KBM-7 (cell line): Measurements from ENCODE around the gene TCERG1L.
"Not testable (repeated sequence)": the region's sequence is repeated elsewhere in the genome, so short reads cannot be mapped to it uniquely, and the experiment has no call there.

ENCODE experiments used
- DNase-seq: peaks from one replicate; pipeline ENCODE4 v3.0.0-alpha.2; 2015
- in situ Hi-C: fragments of 300-500 bp; cut with MboI; formaldehyde crosslinking; loops from 2 replicates; pipeline ENCODE4 v1.14.3; 2020; ENCODE audit warnings: low sequenced_read_pairs, low pct_unique_long_range_greater_than_20kb, mixed read lengths

The TCERG1L gene

GRCh38 chr10:131142517-131143380 is 168.8 kb downstream of the TCERG1L start:
- in situ Hi-C loops = no loop called here
- DNase-seq = no peak

GRCh38 chr10:131141645-131142516 is 169.6 kb downstream of the TCERG1L start:
- in situ Hi-C loops = no loop called here
- DNase-seq = no peak

DNA sequence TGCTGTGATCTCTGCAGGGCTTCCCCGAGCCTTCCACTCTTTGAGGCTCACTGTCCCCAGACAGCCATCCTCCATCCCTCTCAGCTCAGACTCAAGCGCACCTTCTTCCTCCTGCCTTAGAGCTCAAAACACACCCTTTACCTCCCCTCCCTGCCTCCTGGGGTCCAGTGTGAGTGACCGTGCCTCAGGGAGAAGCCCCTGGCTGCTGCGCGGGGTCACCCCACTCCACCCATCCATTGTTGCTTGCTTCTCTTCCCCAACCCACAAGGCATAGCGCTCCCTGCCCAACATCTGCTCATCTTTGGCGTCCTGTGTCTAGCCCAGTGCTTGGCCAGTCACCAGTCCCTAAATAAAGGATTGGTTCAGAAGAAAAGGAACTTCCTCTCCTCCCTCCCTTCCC is 170.3 kb downstream of the TCERG1L start:
- in situ Hi-C loops = no loop called here
- no peak for DNase-seq

GRCh38 chr10:131140606-131141005 is 170.9 kb downstream of the TCERG1L start:
- in situ Hi-C loops = no loop called here
- no peak for DNase-seq

DNA sequence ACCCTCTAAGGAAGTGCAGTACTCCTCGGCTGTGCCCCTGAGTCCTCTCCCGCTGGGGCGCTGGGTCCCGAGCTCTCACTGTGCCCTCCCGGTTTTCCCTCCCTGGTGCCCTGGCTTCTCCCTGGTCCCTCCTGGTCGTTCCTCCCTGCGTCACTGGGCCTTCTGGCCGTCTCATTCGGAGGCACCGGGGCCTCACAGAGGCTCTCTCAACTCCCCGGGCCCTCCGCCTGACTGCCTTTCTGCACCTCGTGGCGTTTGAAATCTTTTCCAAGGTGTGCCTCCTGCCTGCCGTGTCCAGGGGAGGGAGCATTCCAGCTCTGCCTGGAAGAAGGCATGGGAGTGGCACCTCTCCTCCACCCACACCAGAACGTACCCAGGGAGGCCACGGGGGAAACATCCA is 174.3 kb downstream of the TCERG1L start:
- in situ Hi-C loops = no loop called here

DNA sequence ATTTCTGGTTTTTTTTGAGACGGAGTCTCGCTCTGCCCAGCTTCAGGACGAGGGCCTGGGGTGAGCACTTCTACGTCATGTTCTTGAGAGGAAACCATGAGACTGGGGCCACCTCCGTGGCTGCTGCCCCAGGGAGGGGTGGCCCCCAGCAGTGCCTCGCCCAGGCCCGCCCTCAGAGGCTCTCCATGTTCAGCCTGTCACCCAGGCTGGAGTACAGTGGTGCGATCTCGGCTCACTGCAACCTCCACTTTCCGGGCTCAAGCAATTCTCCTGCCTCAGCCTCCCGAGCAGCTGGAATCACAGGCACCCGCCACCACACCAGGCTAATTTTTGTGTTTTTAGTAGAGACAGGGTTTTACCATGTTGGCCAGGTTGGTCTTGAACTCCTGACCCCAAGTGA is 175.2 kb downstream of the TCERG1L start:
- DNase-seq, in situ Hi-C loops: not testable (repeated sequence)

More for the DNA sequence above, 174.3 kb downstream of the TCERG1L start:
- DNase-seq = no peak

GRCh38 chr10:131135716-131136115 is 175.8 kb downstream of the TCERG1L start:
- no peak for DNase-seq
- in situ Hi-C loops = no loop called here

- in situ Hi-C loops = no loop called here
- DNase-seq = no peak
Measured at GRCh38 chr10:131134651-131135050, 176.9 kb downstream of the TCERG1L start.

DNA sequence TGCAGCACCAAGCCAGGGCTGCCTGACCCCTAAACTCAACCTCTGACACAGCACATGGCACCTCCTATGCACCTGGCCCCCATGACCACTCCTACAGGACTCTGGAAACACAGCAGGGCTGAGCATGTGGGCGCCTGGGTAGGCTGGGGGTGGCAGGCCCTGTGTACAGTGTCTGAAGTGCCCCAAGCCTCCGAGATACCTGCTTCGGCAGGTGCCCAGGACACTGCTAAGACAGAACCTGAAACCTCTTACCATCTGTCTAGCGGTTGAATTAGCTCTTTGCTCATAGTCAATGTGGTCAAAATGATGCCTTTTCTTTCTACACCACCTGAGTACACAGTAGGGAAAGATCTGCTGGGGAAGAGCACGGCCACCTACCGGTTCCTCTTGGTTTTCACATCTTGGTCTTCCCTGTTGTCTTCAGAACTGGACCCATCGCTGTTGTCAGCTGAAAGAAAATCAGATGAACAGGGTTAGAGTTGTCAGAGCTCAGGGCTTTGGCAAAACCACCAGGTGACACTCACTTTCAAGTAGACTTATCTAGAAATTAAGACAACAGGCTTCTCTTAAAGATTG is 177.4 kb downstream of the TCERG1L start:
- in situ Hi-C loops = no loop called here
- DNase-seq = no peak

GRCh38 chr10:131132681-131133080 is 178.8 kb downstream of the TCERG1L start:
- in situ Hi-C loops = no loop called here
- no peak for DNase-seq

- in situ Hi-C loops = no loop called here
- no peak for DNase-seq
Measured at GRCh38 chr10:131131726-131132591, 179.6 kb downstream of the TCERG1L start.

DNA sequence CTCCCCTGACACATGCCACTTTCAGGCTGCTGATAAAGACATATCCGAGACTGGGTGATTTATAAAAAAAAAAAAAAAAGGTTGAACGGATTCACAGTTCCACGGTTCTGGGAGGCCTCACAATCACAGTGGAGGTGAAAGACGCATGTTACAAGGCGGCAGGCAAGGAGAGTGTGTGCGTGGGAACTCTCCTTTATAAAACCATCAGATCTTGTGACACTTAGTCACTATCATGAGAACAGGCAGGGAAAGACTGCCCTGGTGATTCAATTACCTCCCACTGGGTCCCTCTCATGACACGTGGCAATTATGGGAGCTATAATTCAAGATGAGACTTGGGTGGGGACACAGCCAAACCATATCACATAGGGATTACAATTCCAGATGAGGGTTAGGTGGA is 181.5 kb downstream of the TCERG1L start:
- DNase-seq = no peak
- in situ Hi-C loops = no loop called here

DNA sequence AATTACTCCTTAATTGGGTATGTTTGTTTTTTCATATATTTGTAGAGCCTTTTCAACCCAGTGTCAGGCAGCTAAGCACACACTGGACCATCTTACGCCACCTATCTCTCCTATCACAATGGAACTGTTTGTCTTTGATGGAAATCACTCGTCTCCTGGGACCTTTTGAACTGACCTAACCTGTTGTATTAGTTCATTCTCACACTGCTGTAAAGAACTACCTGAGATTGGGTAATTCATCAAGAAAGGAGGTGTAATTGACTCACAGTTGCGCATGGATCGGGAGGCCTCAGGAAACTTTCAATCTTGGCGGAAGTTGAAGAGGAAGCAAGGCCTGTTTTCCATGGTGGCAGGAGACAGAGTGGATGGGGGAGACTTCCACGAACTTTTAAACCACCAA is 182.0 kb downstream of the TCERG1L start:
- in situ Hi-C loops = no loop called here
- DNase-seq = no peak

DNA sequence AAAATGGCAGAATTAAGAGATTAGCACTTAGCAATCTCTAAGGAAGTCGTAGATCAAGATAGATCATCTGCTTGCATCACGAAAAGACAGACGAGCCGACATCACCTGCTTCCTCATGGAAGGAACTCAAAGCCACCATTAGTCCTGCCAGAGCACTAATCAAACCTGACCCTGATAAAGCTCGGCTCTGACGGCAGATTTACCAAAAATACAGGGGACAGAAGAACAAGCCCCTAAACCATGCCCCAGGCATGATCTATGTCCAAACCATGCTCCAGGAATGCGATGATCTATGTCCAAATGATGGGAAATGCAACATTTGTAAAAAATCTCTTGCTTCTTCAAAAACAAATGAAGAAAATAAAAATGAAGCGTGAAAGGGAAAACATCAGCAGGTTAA is 182.8 kb downstream of the TCERG1L start:
- in situ Hi-C loops = no loop called here
- DNase-seq = no peak

DNA sequence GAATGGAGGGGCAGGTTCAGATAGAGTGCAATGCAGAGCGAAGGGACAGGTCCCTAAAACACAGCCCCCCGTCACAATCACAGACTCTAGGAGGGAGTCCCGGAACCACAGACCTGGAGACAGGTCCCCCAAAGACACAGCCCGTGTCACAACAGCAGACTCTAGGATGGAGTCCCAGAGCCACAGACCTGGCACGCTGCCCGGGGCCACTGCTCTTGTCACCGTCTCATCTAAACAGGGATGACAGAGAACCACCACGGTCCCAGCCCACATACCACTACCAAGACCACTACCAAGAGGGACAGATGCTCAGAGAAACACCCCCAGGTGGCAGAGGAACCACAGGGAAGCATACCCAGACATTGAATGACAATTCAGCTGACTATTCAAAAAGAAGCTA is 183.9 kb downstream of the TCERG1L start:
- in situ Hi-C loops = no loop called here

DNA sequence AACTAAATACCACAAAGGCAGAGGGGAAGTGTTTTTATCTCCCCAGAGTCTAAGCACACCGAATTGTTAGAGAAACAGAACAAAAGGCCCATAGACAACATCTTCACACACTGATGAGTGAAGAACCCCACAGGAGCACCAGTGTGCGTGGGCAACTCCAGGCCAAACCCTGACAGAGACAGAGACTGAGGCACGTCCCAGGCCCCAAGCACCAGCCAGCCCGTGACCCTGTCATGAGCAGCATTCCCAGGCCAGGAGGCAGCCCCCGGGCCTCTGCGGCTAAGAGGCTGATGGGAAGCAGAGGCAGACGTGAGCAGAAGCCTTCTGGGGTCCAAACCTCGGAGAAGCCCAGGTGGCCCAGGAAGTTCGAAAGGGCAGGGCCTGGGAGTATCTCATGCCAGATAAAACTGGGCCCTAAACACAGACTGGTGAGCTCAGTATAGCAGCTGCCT is 184.4 kb downstream of the TCERG1L start:
- no peak for DNase-seq
- in situ Hi-C loops = no loop called here

More for the DNA sequence above, 183.9 kb downstream of the TCERG1L start:
- DNase-seq = no peak

- no peak for DNase-seq
- in situ Hi-C loops = no loop called here
Measured at GRCh38 chr10:131126321-131127137, 185.0 kb downstream of the TCERG1L start.
